Fibroblast of peridontal ligament (primary cell): ENCODE data around the gene MICALL2.

Source experiments
- DNase-seq: peaks from one replicate; pipeline ENCODE4 v3.0.0-alpha.2; 2010; ENCODE audit errors: extremely low read depth

The MICALL2 gene

DNA sequence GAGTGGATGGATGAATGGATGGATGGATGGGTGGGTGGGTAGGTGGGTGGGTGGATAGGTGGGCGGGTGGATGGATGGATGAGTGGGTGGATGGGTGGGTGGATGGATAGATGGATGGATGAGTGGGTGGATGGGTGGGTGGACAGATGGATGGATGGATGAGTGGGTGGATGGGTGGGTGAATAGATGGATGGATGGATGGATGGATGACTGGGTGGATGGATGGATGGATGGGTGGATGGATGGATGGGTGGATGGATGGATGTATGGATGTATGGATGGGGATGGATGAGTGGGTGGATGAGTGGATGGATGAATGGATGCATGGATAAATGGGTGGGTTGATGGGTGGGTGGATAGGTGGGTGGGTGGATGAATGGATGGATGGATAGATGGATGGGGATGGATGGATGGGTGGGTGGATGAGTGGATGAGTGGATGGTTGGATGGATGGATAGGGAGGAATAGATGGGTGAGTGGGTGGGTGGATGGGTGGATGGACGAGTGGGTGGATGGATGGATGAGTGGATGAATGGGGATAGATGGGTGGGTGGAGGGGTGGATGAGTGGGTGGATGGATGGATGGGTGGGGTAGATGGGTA, 43.8 kb downstream of the MICALL2 start:
- DNase-seq, result no peak

GRCh38 chr7:1413936-1414639, 45.2 kb downstream of the MICALL2 start:
- no peak for DNase-seq

DNA sequence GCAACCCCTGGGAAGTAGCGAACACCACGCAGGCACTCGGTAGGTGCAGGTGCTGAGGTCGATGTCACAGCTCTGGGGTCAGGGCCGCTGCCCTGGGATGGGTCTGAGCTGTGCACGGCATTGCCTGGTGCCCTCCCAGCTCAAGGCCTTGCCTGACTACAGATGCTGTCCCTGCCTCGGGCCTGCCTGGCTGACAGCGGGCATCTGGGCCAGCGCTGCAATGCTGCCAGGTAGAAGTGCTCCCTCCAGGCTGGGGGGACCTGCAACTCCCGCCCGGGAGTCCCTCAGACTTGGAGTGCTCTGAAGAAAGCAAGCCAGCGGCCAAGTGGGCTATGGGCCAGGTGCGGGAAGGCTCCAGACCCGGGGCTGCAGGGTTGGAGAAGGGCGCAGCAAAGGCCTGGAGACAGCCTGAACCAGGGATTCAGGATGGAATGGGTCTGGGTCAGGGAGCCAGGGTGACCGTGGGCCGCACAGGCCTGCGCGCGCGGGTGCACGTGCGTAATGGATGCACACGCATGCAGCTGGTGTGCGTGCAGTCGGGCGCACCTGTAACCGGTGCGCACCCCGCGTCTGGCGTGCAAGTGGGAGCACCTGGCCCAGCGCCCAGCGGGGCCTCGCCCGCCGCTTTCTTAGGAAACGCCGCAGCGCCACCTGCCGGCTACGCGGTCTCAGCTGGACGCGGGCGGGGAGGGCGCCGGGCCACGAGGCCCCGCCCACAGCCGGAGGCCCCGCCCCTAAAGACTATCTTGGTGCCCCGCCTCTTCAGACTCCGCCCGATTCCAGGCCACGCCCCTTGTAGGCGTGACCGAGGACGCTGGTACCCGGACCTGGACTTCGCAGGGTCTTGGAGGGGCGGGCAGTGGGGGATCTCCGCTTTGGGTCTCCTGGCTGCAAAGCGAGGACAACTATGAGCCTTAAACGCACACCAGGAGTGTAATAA, 46.7 kb downstream of the MICALL2 start:
- DNase-seq, result peak; percentile 66

DNA sequence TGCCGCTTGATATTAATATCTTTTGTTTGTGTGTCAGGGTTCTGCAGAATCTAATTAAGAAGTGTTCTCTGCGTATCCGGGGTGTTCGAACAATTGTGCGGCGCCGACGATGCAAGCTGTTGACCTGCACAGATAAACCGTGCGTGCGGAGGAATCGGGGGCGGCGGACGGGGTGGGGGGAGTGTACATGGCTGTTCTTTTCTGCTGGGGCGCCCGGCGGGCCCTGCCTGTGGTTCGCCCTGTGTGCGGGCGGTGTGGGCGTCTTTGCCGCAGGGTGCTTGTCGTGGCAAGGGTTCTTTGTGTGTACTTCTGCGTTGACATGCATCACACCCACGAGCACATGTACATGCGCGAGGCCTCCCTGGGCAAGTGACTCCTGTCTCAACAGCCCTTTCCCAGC, 47.9 kb downstream of the MICALL2 start:
- no peak for DNase-seq

GRCh38 chr7:1410992-1411391, 48.3 kb downstream of the MICALL2 start:
- DNase-seq, result no peak

GRCh38 chr7:1409555-1409954, 49.7 kb downstream of the MICALL2 start:
- no peak for DNase-seq

DNA sequence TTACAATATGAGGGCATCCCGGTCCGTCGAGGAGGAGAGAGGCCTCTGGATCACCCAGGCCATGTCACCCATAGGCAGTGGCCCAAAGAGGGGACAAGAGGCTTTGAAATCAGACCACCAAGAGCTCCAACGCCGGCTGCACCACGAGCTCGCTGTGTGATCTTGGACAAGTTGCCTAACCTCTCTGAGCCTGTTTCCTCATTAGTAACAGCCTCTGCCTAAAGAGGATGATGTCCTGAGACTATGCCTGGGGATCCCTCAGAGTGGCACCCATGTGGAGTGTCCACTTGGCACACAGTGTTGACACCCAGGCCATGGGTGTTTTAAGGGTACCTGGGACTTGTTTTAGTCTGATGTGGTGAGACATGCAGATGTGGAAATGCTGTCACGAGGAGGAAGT, 50.8 kb downstream of the MICALL2 start:
- no peak for DNase-seq

DNA sequence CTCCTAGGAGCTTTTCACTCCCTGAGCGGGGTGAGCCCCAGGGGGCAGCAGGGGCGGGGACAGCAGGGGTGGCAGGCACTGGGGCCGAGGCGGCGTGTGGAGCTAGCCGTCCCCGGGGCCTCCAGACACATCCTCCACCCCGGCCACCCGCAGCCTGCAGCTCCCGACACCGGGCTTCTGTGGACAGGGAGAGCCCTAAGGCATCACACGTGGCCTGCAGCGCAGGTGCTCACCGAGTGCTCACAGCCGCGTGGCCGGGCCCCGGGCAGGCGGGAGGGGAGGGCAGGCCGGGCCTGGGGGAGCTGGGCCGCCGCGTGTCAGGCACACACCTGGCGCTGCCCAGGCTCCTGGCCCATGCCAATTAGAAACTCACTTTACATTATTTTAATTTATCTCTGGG, 51.4 kb downstream of the MICALL2 start:
- DNase-seq, result no peak

DNA sequence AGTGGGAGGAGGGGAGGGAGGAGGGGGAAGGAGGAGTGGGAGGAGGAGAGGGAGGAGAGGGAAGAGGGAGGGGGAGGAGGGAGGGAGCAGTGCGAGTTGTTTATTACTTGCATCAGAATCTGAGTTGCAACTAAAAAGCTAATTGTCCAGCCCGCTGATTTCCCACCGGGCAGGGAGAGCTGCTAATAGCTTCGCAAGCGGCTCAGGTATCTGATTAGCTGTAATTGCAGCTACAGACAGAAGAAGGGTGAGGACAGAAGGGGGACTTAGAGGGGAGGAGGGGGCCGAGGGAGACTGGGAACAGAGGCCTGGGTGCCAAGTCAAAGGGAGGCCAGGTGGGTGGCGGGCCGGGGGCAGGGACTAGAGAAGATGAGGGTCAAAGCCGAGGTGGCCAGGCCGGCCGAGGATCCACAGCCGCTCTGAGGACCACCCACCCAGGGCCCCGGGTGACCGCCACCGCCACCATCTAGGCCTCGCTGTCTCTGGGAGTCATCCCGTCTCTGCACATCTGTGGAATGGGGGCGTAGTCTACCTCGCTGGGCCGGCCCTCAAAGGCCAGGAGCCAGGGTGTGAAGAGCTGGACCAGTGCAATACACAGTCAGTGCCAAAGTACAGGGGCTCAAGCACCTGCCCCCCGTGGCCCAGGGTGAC, 54.2 kb downstream of the MICALL2 start:
- DNase-seq, result no peak

DNA sequence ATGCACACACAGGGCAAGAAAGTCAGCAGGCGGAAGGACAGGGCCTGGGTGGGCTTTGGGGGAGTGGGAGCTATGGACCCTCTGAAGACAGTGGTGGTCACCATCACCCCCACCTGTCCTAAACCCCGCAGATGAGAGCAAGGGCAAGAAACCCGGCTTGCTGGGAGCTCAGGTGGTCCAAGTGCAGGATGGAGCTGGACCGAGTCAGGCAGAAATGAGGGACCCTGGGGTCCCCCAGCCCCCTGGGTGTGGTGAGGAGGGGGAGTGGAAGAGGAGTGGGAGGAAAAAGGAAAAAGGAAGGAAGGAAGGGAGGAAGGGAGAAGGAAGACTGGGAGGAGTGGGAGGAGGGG, 54.8 kb downstream of the MICALL2 start:
- no peak for DNase-seq

DNA sequence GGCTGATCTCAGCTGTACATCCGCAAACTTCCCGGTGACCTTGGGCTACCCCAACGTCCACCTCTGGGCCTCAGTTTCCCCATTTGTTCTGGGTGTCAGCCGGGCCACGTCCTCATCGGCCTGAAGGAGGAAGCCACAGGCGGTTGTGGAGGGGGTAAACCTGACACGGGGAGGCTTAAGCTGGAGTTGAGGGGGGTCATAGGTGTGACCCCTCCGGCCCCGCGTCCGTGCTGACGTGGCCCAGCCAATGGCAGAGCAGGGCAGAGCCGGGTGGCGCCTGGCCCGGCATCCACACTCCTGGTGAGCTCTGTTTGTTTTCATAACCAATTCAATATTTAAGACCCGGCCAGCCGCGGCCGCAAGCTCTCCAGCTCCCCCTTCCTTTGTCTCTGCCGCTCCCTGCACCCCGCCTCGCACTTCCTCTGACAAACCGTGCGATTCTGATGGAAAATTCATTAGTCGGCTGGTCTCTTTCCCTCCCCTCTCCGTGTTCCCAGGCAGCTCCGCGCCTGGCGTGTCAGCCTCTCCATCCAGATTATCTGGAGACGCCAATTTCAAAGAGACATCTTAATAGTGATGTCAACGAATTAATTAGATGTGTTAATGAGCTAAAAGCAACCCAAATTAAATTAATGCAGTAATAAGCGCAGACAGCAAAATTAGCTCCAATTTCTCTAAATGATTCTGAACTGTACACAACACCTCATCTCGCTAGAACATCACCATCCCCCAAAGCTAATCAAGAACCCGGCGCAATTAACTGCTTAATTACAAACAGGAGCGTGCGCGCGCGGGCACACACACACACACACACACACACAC, 55.4 kb downstream of the MICALL2 start:
- peak; percentile 51 for DNase-seq

GRCh38 chr7:1402791-1403637, 56.3 kb downstream of the MICALL2 start:
- DNase-seq, result no peak

DNA sequence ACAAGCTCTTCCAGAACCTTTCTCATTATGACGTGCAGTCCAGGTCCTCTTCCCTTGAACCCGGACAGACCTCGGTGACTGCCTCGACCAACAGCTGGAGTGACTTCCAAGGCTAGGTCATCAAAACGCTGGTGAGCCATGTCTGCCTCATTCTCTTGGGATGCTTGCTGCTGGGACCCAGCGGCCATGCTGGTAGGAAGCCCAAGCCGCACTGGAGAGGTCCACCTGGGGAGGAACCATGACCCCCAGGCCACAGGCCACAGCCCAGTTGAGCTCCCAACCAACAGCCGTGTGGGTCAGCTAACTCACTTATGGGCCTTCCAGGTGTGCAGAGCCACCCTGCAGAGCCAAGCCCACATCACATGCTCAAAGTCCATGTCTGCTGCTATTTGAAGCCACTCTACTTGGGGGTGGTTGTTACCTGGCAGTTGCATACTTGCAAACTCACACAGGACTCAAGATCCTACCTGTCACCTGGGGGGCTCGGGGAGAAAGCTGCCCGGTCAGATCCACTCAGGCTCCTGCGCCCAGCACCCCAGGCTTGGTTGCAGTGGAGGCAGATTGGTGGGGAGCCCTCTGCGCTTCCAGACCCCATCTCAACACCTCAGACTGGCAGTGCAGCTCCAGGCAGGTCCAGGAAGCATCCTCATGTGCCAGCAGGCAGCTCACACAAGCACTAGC, 57.0 kb downstream of the MICALL2 start:
- no peak for DNase-seq

DNA sequence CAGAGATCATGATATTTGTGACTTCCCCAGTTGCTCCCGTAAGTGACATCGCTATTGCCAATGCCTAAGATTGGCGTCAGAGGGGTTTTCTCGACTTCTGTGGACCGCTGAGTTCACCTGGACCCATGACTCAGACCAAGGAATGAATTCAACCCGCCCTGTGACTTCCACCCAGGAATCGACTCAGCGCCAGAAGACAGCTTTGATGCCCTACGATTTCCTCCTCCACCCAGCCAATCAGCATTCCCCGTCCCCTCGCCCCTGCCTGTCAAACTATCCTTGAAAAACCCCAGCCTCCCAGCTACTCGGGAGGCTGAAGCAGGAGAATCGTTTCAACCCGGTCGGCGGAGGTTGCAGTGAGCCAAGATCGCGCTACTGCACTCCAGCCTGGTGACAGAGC, 58.3 kb downstream of the MICALL2 start:
- DNase-seq, result no peak

- no peak for DNase-seq
These were observed 58.9 kb downstream of the MICALL2 start for GRCh38 chr7:1400371-1400770.

DNA sequence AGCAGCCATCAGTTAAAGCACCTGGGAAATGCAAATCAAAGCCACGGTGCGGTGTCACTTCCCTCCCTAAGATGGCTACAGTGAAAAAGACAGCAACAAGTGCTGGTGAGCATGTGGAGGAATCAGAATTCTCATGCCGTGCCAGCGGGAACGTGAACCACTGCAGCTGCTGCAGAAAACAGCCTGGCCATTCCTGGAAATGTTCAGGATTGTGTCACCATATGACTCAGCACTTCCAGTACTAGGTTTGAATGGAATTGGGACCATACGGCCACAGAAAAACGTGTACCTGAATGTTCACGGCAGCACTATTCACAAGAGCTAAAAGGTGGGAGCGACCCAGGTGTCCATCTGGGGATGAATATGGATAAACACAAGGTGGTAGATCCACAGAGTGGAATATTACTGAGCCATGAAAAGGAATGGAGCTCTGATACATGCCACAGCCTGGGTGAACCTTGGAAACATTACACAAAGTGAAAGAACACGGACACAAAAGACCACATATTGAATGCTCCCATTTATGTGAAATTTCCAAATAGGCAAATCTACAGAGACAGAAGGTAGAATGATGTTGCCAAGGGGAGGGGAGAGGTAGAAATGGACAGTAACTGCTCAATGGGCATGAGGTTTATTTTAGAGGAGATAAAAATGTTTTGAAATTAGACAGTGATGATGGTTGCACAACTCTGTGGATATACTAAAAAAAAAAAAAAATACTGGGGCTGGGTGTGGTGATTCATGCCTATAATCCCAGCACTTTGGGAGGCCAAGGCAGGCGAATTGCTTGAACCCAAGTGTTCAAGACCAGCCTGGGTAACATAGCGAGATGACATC, 61.6 kb downstream of the MICALL2 start:
- DNase-seq, result peak; percentile 45

DNA sequence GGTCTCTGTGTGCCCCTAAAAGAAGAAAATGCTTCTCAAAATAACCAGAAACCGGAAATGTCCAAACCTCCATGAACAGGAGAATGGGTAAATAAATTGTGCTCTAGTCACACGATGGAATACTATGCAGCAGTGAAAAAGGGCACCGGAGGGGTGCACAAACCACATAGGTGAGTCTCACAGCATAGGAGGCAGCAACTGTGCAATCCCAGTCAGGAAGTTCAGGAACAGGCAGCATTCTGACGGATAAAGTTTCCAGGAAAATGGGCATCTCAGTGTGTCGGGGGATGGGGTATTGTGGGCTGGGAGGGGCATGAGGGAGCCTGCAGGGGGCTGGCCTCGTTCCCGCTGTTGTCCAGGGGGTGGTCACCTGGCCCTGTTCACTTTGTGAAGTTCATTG, 63.1 kb downstream of the MICALL2 start:
- DNase-seq, result no peak

DNA sequence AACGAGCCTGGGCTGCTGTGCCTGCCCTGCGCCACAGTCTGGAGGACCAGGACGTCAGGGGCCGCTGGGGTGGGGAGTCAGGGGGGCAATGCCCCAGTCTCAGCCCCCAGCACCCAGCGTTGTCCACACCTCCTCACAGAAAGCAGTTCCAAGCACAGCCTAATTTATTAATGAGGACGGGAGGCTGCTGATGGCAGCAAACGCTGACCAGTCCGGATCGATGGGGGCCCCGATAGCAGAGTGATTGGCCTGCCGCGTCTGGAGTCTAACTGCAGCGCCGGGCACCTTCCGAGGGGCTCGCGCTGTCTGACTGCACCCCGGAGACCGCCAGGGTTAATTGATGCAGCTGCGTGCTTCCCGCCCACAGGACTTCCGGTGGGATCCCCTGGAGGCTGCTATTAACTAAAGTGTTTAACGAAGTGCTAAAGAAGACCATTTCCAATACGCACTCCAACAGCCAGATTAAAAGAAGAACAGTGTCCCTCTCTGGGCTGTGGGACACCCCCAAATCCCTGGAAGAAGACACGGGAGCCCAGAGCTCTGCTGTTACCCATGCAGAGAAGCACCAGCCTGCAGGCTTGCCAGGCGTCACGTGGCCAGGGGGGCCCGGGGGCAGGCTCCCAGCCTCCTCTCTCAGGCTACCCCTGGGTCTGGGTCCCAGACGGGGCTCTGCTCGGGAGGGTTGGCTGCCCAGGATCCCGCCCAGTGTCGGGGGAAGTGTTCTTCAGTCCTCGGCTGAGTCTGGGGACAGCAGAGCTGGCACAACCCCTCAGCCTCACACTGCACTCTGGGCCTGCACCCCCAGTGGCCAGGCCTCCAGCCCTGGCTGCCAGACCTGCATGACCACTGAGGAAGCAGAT, 63.8 kb downstream of the MICALL2 start:
- DNase-seq, result no peak
